CD4-positive, alpha-beta memory T cell (primary cell): ENCODE results near the gene CD3G. TPM values are rescaled to one million over a fixed set of nuclear protein-coding genes. Genes with fewer than 3 reads are reported as not detected.

Experiments
- CTCF ChIA-PET: fragments of 350-600 bp; sonication (Branson Sonifier 250); formaldehyde crosslinking; loops from one replicate; lab custom pipeline; 2021; ENCODE audit warnings: inconsistent platforms; ENCODE audit not compliant: partially characterized antibody; lab: Charles Lee
- POLR2A ChIA-PET: fragments of 350-600 bp; sonication (Branson Sonifier 250); formaldehyde crosslinking; loops from one replicate; lab custom pipeline; 2021; ENCODE audit not compliant: partially characterized antibody; lab: Charles Lee
- DNase-seq, 5 donors: peaks; one replicate each; pipeline versions ENCODE4 v3.0.0 to v3.0.0-alpha.2; 2020 to 2022; ENCODE audit warnings: mixed read lengths in 1 of 5
- H3K27ac ChIP-seq: one replicate; pipeline ENCODE4 v1.7.0; 2013; ENCODE audit warnings: low read depth, low read length
- H3K27me3 ChIP-seq: 2 replicates; pipeline ENCODE4 v1.7.0; 2013; ENCODE audit warnings: mild to moderate bottlenecking, low read length, moderate library complexity; ENCODE audit not compliant: insufficient read depth
- H3K36me3 ChIP-seq: 2 replicates; pipeline ENCODE4 v1.7.0; 2013; ENCODE audit warnings: mild to moderate bottlenecking, low read length, moderate library complexity; ENCODE audit not compliant: insufficient read depth
- H3K4me1 ChIP-seq: 2 replicates; pipeline ENCODE4 v1.7.0; 2013; ENCODE audit warnings: mild to moderate bottlenecking, low read length, moderate library complexity; ENCODE audit not compliant: insufficient read depth
- H3K4me3 ChIP-seq, 2 donors: one replicate each; pipeline ENCODE4 v1.7.0; 2013; ENCODE audit warnings: low read length in 2 of 2, mild to moderate bottlenecking in 1 of 2
- H3K9me3 ChIP-seq, 2 donors: one replicate each; pipeline ENCODE4 v1.7.0; 2013; ENCODE audit warnings: low read length in 2 of 2, control low read depth in 1 of 2; ENCODE audit not compliant: control insufficient read depth in 1 of 2
- H3K27ac Mint-ChIP-seq, 7 donors: one replicate each; pipeline ENCODE4 v1.8.0; 2020 to 2021; ENCODE audit warnings: mixed read lengths in 7 of 7, mild to moderate bottlenecking in 6 of 7, inconsistent platforms in 3 of 7, moderate library complexity in 3 of 7
- H3K27me3 Mint-ChIP-seq, 2 donors: one replicate each; pipeline ENCODE4 v1.8.0; 2020 to 2021; ENCODE audit warnings: mixed read lengths in 2 of 2
- H3K36me3 Mint-ChIP-seq, 2 donors: one replicate each; pipeline ENCODE4 v1.8.0; 2020 to 2021; ENCODE audit warnings: mixed read lengths in 2 of 2, inconsistent platforms in 1 of 2, mild to moderate bottlenecking in 1 of 2
- H3K4me1 Mint-ChIP-seq, 4 donors: one replicate each; pipeline ENCODE4 v1.8.0; 2020 to 2021; ENCODE audit warnings: mixed read lengths in 4 of 4, mild to moderate bottlenecking in 1 of 4
- H3K4me3 Mint-ChIP-seq, 8 donors: one replicate each; pipeline ENCODE4 v1.8.0; 2020 to 2021; ENCODE audit warnings: mixed read lengths in 8 of 8, mild to moderate bottlenecking in 7 of 8, moderate library complexity in 6 of 8, inconsistent platforms in 3 of 8
- H3K9me3 Mint-ChIP-seq, 8 donors: one replicate each; pipeline ENCODE4 v1.8.0; 2020 to 2021; ENCODE audit warnings: mixed read lengths in 8 of 8, mild to moderate bottlenecking in 5 of 8, inconsistent platforms in 3 of 8, moderate library complexity in 1 of 8
- intact Hi-C: fragments of 100-400 bp; cut with micrococcal nuclease; formaldehyde crosslinking; loops from one replicate; pipeline ENCODE4 v1.15.1; 2023
- polyA plus RNA-seq, 2 donors: library from polyadenylated mRNA; unstranded; fragments of 300-500 nt; fragmentation: Illumina TruSeq; gene quantifications; one replicate each; pipeline ENCODE4 v1.2.3, GENCODE V29; 2021
- total RNA-seq, 2 experiments: library from RNA; stranded (reverse); gene quantifications; one replicate each; pipeline ENCODE4 v1.2.3, GENCODE V29; 2021

CD3G gene
- total RNA-seq (100 to 1,000 TPM; 191 to 205 TPM), polyA plus RNA-seq (100 to 1,000 TPM; 131 to 417 TPM)

GRCh38 chr11:118343981-118344515, at the start of gene CD3G:
Gene CD3G (plus strand): TSS chr11:118344344. CDS start chr11:118344424, 80 bp downstream.
- H3K4me3 ChIP-seq = peak within 1 kb of the TSS; percentile 89 to 97

DNA sequence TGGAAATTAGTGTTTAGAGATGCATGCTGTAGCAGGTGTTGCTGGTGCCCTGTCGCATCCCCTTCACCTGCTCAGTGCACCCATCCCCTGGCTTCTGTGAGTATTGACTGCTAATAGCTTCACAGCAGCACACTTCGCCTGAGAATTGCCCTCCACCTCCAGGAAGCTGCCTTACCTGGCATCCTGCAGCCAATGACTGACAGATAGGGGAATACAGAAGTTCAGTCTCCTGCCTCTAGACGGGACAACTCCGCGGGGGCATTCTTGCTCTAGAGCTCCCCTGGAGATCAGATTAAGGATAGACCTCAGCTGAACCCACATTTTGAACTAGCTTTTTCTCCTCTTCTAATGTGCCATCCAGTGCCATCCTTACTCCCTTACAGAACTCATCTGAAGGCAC, 48.9 kb upstream of the CD3G start:
- CTCF ChIA-PET = interaction anchor here (0.6 to 4.8 kb wide), 51 partner anchors 10 to 1085 kb away, joined by 3 to 52 read pairs (median 5); partner anchors contain the start of genes CD3E, MPZL2 and UBE4A

More at GRCh38 chr11:118343981-118344515, at the start of gene CD3G:
- ChIA-PET POLR2A (interaction anchor here (0.7 to 9.2 kb wide), 11 partner anchors 10 to 342 kb away, joined by 3 to 65 read pairs (median 5); partner anchors contain the start of genes MPZL3 and UBE4A), CTCF (no interaction called here)
- peak within 1 kb of the TSS; percentile 97 to 100 (median 99) for H3K27ac Mint-ChIP-seq
- peak within 1 kb of the TSS; percentile 91 to 100 (median 97) for H3K4me3 Mint-ChIP-seq
- peak within 1 kb of the TSS; percentile 93 for H3K27ac ChIP-seq
- H3K36me3 ChIP-seq = peaks cover 11% of the 10 kb centered on the region
- peaks cover 48 to 88% (median 65%) of the 10 kb centered on the region in 4 donors for H3K4me1 Mint-ChIP-seq
- peaks cover 72% of the 10 kb centered on the region for H3K4me1 ChIP-seq
- no peaks in the 10 kb centered on the region for H3K9me3 ChIP-seq
- no peaks in the 10 kb centered on the region for H3K27me3 ChIP-seq
- DNase-seq = peak; percentile 66 to 82 (median 71)
- H3K36me3 Mint-ChIP-seq = peaks cover 51 to 60% of the 10 kb centered on the region in 2 donors
- H3K27me3 Mint-ChIP-seq = no peaks in the 10 kb centered on the region
- H3K9me3 Mint-ChIP-seq = no peaks in the 10 kb centered on the region
- intact Hi-C loops = loop anchor here (1.0 kb wide), 1 partner anchor 9 kb away; no protein-coding TSS in a partner anchor

DNA sequence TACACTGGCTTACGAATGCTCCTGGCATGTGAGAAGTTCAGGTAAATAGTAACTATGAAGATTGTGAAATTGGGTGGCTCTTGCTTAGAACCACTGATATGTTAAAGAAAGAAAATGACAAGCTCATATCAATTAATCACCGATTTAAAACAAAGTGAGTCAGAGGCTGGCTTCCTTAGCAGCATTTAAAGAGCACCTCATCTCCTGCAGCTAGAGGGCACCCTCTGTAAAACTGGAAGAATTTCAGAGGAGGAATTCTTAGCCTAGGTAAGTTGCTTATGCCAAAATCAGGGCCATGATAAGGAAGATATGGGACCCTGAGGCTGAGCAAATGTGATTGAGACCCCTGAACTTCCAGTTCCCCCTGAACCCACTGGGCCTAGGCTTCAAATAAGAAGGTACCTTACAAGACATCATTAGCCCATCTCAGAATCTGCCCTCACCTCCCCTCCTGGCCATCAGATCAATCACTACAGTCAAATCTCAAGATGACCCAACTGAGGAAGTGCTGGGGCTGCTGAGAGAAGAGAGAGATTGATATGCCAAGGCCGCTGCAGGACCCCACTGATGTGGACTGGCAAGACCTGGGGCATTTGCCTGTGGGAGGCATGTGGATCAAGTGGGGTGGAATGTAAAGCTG, 48.2 kb upstream of the CD3G start:
- POLR2A ChIA-PET = interaction anchor here (0.6 to 2.1 kb wide), 15 partner anchors 9 to 140 kb away, joined by 3 to 14 read pairs (median 5); partner anchors contain the start of genes CD3E, JAML, KMT2A and MPZL3
- H3K27me3 ChIP-seq = no peaks in the 10 kb centered on the region
- no peaks in the 10 kb centered on the region for H3K9me3 ChIP-seq
- no peaks in the 10 kb centered on the region for H3K36me3 ChIP-seq
- H3K4me1 ChIP-seq = peaks cover 9% of the 10 kb centered on the region
- CTCF ChIA-PET = interaction anchor here (0.6 to 4.8 kb wide), 52 partner anchors 9 to 1086 kb away, joined by 3 to 52 read pairs (median 4); partner anchors contain the start of genes CD3E, JAML, MPZL2 and UBE4A
- H3K27ac ChIP-seq = no peak overlapping the region
- H3K27me3 Mint-ChIP-seq = no peaks in the 10 kb centered on the region
- intact Hi-C loops = loop anchor here (1.0 kb wide), 4 partner anchors 9 to 192 kb away; no protein-coding TSS in a partner anchor
- H3K27ac Mint-ChIP-seq = peak overlapping the region; percentile 0 to 88 (median 72)
- peaks cover 0 to 1% (median 0%) of the 10 kb centered on the region in 8 donors for H3K9me3 Mint-ChIP-seq
- H3K36me3 Mint-ChIP-seq = no peaks in the 10 kb centered on the region
- H3K4me3 ChIP-seq = no peak overlapping the region
- H3K4me3 Mint-ChIP-seq = peak overlapping the region in 1 of 8 donors; percentile 11
- peaks cover 10 to 22% (median 14%) of the 10 kb centered on the region in 4 donors for H3K4me1 Mint-ChIP-seq
- peak; percentile 46 to 59 (median 52) for DNase-seq

More for the DNA sequence above, 48.9 kb upstream of the CD3G start:
- peaks cover 9% of the 10 kb centered on the region for H3K4me1 ChIP-seq
- no peak overlapping the region for H3K27ac ChIP-seq
- peak in 1 of 5 donors; percentile 34 for DNase-seq
- Mint-ChIP-seq H3K4me3 (no peak overlapping the region), H3K36me3 (no peaks in the 10 kb centered on the region), H3K4me1 (peaks cover 11 to 19% (median 15%) of the 10 kb centered on the region in 4 donors), H3K27ac (peak overlapping the region in 1 of 7 donors; percentile 59), H3K9me3 (peaks cover 0 to 1% (median 0%) of the 10 kb centered on the region in 8 donors), H3K27me3 (no peaks in the 10 kb centered on the region)
- H3K9me3 ChIP-seq = no peaks in the 10 kb centered on the region
- no peaks in the 10 kb centered on the region for H3K36me3 ChIP-seq
- no peak overlapping the region for H3K4me3 ChIP-seq
- intact Hi-C loops = loop anchor here (1.0 kb wide), 1 partner anchor 97 kb away; no protein-coding TSS in a partner anchor
- no peaks in the 10 kb centered on the region for H3K27me3 ChIP-seq
- POLR2A ChIA-PET = interaction anchor here (0.6 to 2.1 kb wide), 12 partner anchors 9 to 140 kb away, joined by 3 to 14 read pairs (median 5); partner anchors contain the start of genes CD3E, JAML, KMT2A and MPZL3

GRCh38 chr11:118301600-118302195, 42.4 kb upstream of the CD3G start:
- Mint-ChIP-seq H3K4me3 (peak overlapping the region in 1 of 8 donors; percentile 17), H3K36me3 (peaks cover 13 to 21% of the 10 kb centered on the region in 2 donors), H3K27ac (peak overlapping the region in 5 of 7 donors; percentile 31 to 98 (median 61)), H3K4me1 (peaks cover 24 to 64% (median 39%) of the 10 kb centered on the region in 4 donors), H3K9me3 (no peaks in the 10 kb centered on the region), H3K27me3 (no peaks in the 10 kb centered on the region)
- Histone ChIP-seq H3K4me1 (peaks cover 38% of the 10 kb centered on the region), H3K9me3 (no peaks in the 10 kb centered on the region), H3K36me3 (no peaks in the 10 kb centered on the region), H3K27me3 (no peaks in the 10 kb centered on the region), H3K27ac (no peak overlapping the region), H3K4me3 (no peak overlapping the region)
- intact Hi-C loops = no loop called here
- ChIA-PET CTCF (interaction anchor here (0.6 to 2.4 kb wide), 5 partner anchors 10 to 103 kb away, joined by 3 to 10 read pairs (median 3); partner anchors contain the start of gene UBE4A), POLR2A (interaction anchor here (1.1 to 2.6 kb wide), 3 partner anchors 58 to 78 kb away, joined by 4 to 7 read pairs (median 7); partner anchors contain the start of genes JAML and UBE4A)
- no peak for DNase-seq

DNA sequence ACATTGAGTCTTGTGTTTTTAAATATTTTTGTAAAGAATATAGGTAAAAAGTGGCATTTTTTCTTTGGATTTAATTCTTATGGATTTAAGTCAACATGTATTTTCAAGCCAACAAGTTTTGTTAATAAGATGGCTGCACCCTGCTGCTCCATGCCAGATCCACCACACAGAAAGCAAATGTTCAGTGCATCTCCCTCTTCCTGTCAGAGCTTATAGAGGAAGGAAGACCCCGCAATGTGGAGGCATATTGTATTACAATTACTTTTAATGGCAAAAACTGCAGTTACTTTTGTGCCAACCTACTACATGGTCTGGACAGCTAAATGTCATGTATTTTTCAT, 39.9 kb upstream of the CD3G start:
- Histone ChIP-seq H3K36me3 (peaks cover 9% of the 10 kb centered on the region), H3K4me3 (peak overlapping the region; percentile 96 to 97), H3K9me3 (no peaks in the 10 kb centered on the region), H3K27ac (peak overlapping the region; percentile 91), H3K4me1 (peaks cover 63% of the 10 kb centered on the region), H3K27me3 (no peaks in the 10 kb centered on the region)
- no peaks in the 10 kb centered on the region for H3K9me3 Mint-ChIP-seq
- peaks cover 37 to 44% of the 10 kb centered on the region in 2 donors for H3K36me3 Mint-ChIP-seq
- ChIA-PET CTCF (interaction anchor here (0.5 to 3.9 kb wide), 7 partner anchors 9 to 184 kb away, joined by 3 to 44 read pairs (median 4); no protein-coding TSS in a partner anchor), POLR2A (interaction anchor here (0.7 to 5.8 kb wide), 11 partner anchors 8 to 184 kb away, joined by 3 to 45 read pairs (median 11); partner anchors contain the start of genes JAML, MPZL3 and UBE4A)
- intact Hi-C loops = loop anchor here (1.0 to 2.0 kb wide), 2 partner anchors 34 to 49 kb away; no protein-coding TSS in a partner anchor
- H3K4me1 Mint-ChIP-seq = peaks cover 41 to 89% (median 62%) of the 10 kb centered on the region in 4 donors
- H3K4me3 Mint-ChIP-seq = peak overlapping the region; percentile 99 to 100 (median 100)
- DNase-seq = no peak
- H3K27ac Mint-ChIP-seq = peak overlapping the region; percentile 98 to 100 (median 99)
- no peaks in the 10 kb centered on the region for H3K27me3 Mint-ChIP-seq

DNA sequence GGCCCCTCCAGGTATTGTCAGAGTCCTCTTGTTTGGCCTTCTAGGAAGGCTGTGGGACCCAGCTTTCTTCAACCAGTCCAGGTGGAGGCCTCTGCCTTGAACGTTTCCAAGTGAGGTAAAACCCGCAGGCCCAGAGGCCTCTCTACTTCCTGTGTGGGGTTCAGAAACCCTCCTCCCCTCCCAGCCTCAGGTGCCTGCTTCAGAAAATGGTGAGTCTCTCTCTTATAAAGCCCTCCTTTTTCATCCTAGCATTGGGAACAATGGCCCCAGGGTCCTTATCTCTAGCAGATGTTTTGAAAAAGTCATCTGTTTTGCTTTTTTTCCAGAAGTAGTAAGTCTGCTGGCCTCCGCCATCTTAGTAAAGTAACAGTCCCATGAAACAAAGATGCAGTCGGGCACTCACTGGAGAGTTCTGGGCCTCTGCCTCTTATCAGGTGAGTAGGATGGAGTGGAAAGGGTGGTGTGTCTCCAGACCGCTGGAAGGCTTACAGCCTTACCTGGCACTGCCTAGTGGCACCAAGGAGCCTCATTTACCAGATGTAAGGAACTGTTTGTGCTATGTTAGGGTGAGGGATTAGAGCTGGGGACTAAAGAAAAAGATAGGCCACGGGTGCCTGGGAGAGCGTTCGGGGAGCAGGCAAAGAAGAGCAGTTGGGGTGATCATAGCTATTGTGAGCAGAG, 39.4 kb upstream of the CD3G start, which contains the start of gene CD3E:
TSS of gene CD3E (plus strand) at position 163 of the 681 bp plus-strand sequence. CDS start at position 386, 223 bp downstream.
- Mint-ChIP-seq H3K36me3 (peaks cover 42 to 49% of the 10 kb centered on the region in 2 donors), H3K4me1 (peaks cover 46 to 94% (median 66%) of the 10 kb centered on the region in 4 donors), H3K9me3 (no peaks in the 10 kb centered on the region), H3K27me3 (no peaks in the 10 kb centered on the region), H3K4me3 (peak within 1 kb of the TSS; percentile 99 to 100 (median 100)), H3K27ac (peak within 1 kb of the TSS; percentile 98 to 100 (median 99))
- Histone ChIP-seq H3K27me3 (no peaks in the 10 kb centered on the region), H3K36me3 (peaks cover 9% of the 10 kb centered on the region), H3K9me3 (no peaks in the 10 kb centered on the region), H3K4me1 (peaks cover 68% of the 10 kb centered on the region), H3K4me3 (peak within 1 kb of the TSS; percentile 96 to 97), H3K27ac (peak within 1 kb of the TSS; percentile 91)
- DNase-seq = peak; percentile 76 to 83 (median 79)
- intact Hi-C loops = loop anchor here (1.0 to 5.0 kb wide), 5 partner anchors 8 to 133 kb away; partner anchors contain the start of genes CD3D and KMT2A
- POLR2A ChIA-PET = interaction anchor here (0.7 to 5.8 kb wide), 17 partner anchors 9 to 184 kb away, joined by 3 to 45 read pairs (median 5); partner anchors contain the start of genes JAML, MPZL3 and UBE4A
- CTCF ChIA-PET = interaction anchor here (0.9 to 3.9 kb wide), 7 partner anchors 9 to 183 kb away, joined by 3 to 44 read pairs (median 3); no protein-coding TSS in a partner anchor
